C4-2B (cell line): ENCODE data around the gene NPHP4.

Source experiments
- CTCF ChIP-seq: fragments of 450-650 bp; conservative IDR thresholded peaks from 2 replicates; pipeline ENCODE4 v1.5.1; 2017; ENCODE audit warnings: mild to moderate bottlenecking
- ZFX ChIP-seq: fragments of 450-650 bp; IDR thresholded peaks from 2 replicates; pipeline ENCODE4 v1.6.1; 2017

DNA sequence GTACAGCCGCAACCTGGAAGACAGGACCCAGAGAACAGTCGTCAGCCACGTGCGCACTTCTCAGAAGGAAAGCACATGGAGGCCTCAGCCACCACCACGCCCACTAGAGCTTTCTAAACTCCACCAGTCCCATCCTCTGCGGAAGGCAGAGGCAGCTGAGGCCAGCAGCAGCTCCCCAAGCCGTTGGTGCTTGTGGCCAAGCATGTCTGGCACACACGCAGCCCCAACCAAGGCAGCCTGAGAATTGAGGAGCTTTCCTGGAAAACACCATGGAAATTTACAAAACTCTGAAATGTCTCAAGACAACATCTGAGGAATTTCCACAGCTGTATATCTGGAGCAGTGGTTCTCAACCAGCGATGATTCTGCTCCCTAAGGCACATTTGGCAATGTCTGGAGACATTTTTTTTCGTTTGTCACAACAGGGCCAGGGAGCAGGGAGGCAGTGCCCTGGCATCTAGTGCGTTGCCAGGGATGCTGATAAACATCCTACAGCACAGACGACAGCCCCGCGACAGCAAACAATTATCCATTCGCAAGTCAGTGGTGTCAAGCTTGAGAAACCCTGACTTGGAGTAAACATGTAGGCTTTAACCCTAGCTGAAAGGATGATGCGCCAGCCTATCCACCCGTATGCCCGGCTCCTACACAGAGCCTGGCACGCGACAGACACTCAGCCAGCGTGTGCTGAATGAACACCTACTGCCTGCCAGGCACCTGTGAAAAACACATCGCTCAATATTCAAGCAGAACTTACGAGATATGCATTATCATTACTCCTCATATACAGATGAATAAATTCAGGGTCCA, 24.7 kb downstream of the NPHP4 start:
- TF ChIP-seq CTCF (no peak), ZFX (no peak)
